Ascending aorta (tissue), 2 donors: ENCODE data around the gene OSTN. TPM values are rescaled to one million over a fixed set of nuclear protein-coding genes. Genes with fewer than 3 reads are reported as not detected.

Experiments
- DNase-seq, 2 donors: peaks; one replicate each; pipeline ENCODE4 v3.0.0-alpha.2; 2019; ENCODE audit warnings: low spot score in 2 of 2
- H3K27ac ChIP-seq, 2 donors: fragments of 200-600 bp; sonication (generic); one replicate each; pipeline ENCODE4 v1.5.1; 2016 to 2017; ENCODE audit warnings: mild to moderate bottlenecking in 1 of 2
- H3K27me3 ChIP-seq: fragments of 200-600 bp; sonication (generic); one replicate; pipeline ENCODE4 v1.5.1; 2017
- H3K36me3 ChIP-seq, 2 donors: fragments of 200-600 bp; sonication (generic); one replicate each; pipeline ENCODE4 v1.5.1; 2016
- H3K4me1 ChIP-seq, 2 donors: fragments of 200-600 bp; sonication (generic); one replicate each; pipeline ENCODE4 v1.5.1; 2016 to 2017; ENCODE audit warnings: mild to moderate bottlenecking in 1 of 2
- H3K4me3 ChIP-seq, 2 donors: fragments of 200-600 bp; sonication (generic); one replicate each; pipeline ENCODE4 v1.5.1; 2016 to 2017; ENCODE audit warnings: mild to moderate bottlenecking in 1 of 2
- H3K9me3 ChIP-seq, 2 donors: fragments of 200-600 bp; sonication (generic); one replicate each; pipeline ENCODE4 v1.5.1; 2016
- intact Hi-C: fragments of 100-400 bp; cut with DNase I; formaldehyde crosslinking; loops from one replicate; pipeline ENCODE4 v1.15.1; 2023
- total RNA-seq: library from RNA; depleted of rRNA; stranded (reverse); fragments of >200 nt; gene quantifications from one replicate; pipeline ENCODE4 v1.1.0, GENCODE V29; 2016
- TF ChIP-seq, protein P1 (sequence below), 3 experiments: fragments of 200-600 bp in 2 of 3; fragments of 450-650 bp in 1 of 3; sonication (generic) in 2 of 3; IDR thresholded peaks; one replicate each; pipeline ENCODE4 v1.5.1; 2016 to 2019; ENCODE audit warnings: antibody characterized with exemption in 3 of 3, mild to moderate bottlenecking in 1 of 3, moderate library complexity in 1 of 3

The OSTN gene
- total RNA-seq, 1 donor from 2014 or later, result not detected

DNA sequence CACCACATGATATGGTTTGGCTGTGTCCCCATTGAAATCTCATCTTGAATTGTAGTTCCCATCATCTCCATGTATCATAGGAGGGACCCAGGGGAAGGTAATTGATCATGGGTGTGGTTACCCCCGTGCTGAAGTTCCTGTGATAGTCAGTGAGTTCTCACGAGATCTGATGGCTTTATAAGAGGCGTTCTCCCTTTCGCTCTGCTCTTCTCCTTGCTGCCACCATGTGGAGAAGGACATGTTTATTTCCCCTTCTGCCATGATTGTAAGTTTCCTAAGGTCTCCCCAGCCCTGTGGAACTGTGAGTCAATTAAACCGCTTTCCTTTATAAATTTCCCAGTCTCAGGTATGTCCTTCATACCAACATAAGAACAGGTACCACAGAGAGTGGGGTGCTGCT lies 21.9 kb downstream of the OSTN start:
- DNase-seq, result no peak
- intact Hi-C loops, result no loop called here
- Histone ChIP-seq H3K27me3 (no peaks in the 10 kb centered on the region), H3K36me3 (no peaks in the 10 kb centered on the region), H3K27ac (no peak overlapping the region), H3K9me3 (no peaks in the 10 kb centered on the region), H3K4me1 (no peaks in the 10 kb centered on the region), H3K4me3 (no peak overlapping the region)
- TF ChIP-seq, protein P1, sequence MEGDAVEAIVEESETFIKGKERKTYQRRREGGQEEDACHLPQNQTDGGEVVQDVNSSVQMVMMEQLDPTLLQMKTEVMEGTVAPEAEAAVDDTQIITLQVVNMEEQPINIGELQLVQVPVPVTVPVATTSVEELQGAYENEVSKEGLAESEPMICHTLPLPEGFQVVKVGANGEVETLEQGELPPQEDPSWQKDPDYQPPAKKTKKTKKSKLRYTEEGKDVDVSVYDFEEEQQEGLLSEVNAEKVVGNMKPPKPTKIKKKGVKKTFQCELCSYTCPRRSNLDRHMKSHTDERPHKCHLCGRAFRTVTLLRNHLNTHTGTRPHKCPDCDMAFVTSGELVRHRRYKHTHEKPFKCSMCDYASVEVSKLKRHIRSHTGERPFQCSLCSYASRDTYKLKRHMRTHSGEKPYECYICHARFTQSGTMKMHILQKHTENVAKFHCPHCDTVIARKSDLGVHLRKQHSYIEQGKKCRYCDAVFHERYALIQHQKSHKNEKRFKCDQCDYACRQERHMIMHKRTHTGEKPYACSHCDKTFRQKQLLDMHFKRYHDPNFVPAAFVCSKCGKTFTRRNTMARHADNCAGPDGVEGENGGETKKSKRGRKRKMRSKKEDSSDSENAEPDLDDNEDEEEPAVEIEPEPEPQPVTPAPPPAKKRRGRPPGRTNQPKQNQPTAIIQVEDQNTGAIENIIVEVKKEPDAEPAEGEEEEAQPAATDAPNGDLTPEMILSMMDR (IDR thresholded peaks at IDR 0.05), result no peak

DNA sequence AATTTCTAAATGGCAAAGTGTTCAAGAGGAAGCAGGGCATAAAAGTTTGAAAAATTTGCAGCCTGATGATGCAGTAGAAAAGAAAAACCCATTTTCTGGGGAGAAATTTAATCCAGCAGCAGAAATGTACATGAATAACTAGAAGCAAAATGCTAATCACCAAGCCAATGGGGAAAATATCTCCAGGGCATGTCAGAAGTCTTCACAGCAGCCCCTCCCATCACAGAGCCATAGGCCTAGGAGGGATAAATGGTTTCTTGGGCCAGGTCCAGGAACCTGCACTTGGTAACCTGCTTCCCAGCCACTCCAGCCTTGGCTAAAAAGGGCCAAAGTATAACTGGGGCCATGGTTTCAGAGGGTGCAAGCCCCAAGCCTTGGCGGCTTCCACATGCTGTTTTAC lies 22.6 kb downstream of the OSTN start:
- Histone ChIP-seq H3K27me3 (no peaks in the 10 kb centered on the region), H3K4me3 (no peak overlapping the region), H3K27ac (no peak overlapping the region), H3K36me3 (no peaks in the 10 kb centered on the region), H3K4me1 (no peaks in the 10 kb centered on the region), H3K9me3 (no peaks in the 10 kb centered on the region)
- no peak for DNase-seq
- TF ChIP-seq, protein P1 (IDR thresholded peaks at IDR 0.05), result no peak
- intact Hi-C loops, result no loop called here

DNA sequence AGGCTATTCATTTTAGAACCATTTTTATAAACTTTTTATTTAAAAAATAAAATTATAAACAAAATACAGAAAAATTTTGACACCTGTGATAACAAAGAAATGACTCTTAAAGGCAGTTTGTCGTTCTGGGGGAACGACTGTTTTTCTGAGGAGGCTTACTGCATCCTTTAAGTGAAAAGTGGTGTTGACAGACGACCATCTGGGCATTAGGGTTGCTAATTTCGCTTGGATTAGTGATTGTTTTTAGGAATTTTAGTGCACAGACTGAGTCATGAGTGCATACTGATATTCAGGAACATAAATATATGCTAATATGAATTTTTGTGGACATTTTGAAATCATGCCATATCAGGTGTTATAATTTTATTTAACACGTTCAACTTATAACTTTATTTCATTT lies 28.5 kb downstream of the OSTN start:
- Histone ChIP-seq H3K27ac (no peak overlapping the region), H3K9me3 (no peaks in the 10 kb centered on the region), H3K36me3 (no peaks in the 10 kb centered on the region), H3K27me3 (no peaks in the 10 kb centered on the region), H3K4me1 (no peaks in the 10 kb centered on the region), H3K4me3 (no peak overlapping the region)
- TF ChIP-seq, protein P1 (IDR thresholded peaks at IDR 0.05), result no peak
- no peak for DNase-seq
- intact Hi-C loops, result no loop called here

DNA sequence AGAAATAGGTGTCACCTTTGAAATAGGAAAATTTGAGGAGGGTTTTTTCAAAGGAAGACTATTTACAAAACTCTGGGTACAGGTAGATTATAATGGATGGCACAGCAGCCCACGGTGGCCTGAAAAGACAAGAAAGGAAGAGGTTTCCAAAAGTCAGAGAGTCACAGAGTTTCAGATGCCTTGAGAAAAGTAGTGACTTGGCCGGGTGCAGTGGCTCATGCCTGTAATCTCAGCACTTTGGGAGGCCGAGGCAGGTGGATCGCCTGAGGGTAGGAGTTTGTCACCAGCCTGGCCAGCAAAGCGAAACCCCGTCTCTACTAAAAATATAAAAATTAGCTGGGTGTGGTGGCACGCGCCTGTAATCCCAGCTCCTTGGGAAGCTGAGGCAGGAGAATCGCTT lies 35.2 kb downstream of the OSTN start:
- H3K9me3 ChIP-seq, result no peaks in the 10 kb centered on the region
- TF ChIP-seq, protein P1 (IDR thresholded peaks at IDR 0.05), result no peak
- DNase-seq, result no peak
- intact Hi-C loops, result no loop called here
- H3K4me1 ChIP-seq, result no peaks in the 10 kb centered on the region
- H3K27ac ChIP-seq, result no peak overlapping the region
- no peak overlapping the region for H3K4me3 ChIP-seq
- H3K27me3 ChIP-seq, result no peaks in the 10 kb centered on the region
- H3K36me3 ChIP-seq, result no peaks in the 10 kb centered on the region

DNA sequence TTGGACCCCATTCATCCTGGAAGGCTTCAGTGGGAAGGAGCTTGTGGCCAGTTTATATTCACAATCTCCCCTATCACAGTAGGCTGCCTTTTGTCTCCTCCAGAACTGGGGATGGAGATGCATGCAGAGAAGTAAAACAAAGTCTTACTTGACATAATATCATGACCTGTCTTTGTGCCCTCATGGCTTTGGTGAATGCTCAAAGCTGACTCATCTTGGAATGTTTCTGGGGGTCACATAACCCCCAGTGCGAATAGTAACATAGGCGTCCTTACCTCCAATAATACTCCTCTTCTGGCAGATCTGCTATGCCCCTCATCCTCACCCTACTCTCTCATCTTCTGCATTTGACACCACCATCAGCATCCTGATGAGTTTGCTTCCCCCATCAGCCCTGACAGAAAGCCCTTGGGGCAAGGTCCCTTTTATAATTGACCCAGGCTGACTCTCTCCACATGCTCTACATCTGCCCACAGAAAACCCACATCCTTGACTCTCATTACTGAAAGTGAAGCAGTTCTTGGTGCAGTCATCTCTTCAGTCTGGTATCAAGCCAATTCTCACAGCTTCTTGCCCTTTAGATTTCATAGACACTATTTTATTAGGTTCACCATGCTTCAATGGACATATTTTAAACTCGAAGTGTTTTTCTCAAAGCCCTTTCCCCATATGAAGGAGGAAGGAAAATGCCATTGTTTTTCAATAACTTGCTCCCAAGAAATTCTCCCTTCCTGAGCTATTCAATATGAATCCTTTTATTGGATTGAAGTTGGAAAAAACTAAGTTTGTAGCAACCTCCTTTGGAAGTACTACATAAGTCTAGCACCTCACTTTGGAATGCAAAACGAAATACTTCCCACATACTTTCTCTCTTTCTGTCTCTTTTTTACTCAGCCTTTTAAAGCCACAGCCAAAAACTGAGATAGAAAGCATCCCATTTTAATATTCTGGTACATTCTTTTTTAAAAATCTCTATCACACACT lies 36.6 kb downstream of the OSTN start:
- Histone ChIP-seq H3K9me3 (no peaks in the 10 kb centered on the region), H3K36me3 (no peaks in the 10 kb centered on the region), H3K27ac (no peak overlapping the region), H3K27me3 (no peaks in the 10 kb centered on the region), H3K4me3 (no peak overlapping the region), H3K4me1 (no peaks in the 10 kb centered on the region)
- intact Hi-C loops, result no loop called here
- TF ChIP-seq, protein P1 (IDR thresholded peaks at IDR 0.05), result no peak
- no peak for DNase-seq
